GM18951 (cell line): ENCODE measurements around the gene COTL1.

ENCODE experiments used
- POLR2A ChIP-seq: IDR thresholded peaks from 4 replicates; pipeline ENCODE4 v1.6.1; 2011; ENCODE audit warnings: mild to moderate bottlenecking; ENCODE audit not compliant: insufficient read length, insufficient read depth; ENCODE audit errors: extremely low read depth
- in situ Hi-C: fragments of 300-500 bp; cut with MboI; formaldehyde crosslinking; loops from one replicate; pipeline ENCODE4 v1.12.0; 2022; ENCODE audit warnings: low sequenced_read_pairs, mixed read lengths, inconsistent platforms; ENCODE audit not compliant: unreplicated experiment

Gene COTL1

DNA sequence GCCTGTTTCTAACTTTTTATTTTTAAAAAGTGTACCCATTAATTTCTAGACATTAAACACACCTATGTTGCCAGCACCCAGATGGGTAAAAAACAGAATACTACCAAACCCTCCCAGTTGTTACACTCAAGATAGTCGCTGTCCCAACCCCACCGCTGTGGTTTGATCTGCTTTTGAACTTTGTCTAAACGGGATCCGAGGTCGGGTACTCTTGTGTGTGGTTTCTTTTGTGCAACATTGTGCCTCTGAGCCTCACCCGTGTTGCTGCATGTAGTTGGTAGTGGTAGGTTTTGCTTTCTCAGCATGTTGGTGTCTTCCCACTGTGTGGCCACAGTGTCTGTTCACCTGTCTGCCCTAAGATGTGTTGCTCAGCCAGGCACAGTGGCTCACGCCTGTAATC, 34.7 kb upstream of the COTL1 start:
- no peak for TF ChIP-seq POLR2A
- in situ Hi-C loops = no loop called here

- in situ Hi-C loops = no loop called here
- TF ChIP-seq POLR2A = no peak
These were observed 32.4 kb upstream of the COTL1 start for GRCh38 chr16:84650062-84650991.

GRCh38 chr16:84649511-84649861, 31.6 kb upstream of the COTL1 start:
- in situ Hi-C loops = no loop called here
- TF ChIP-seq POLR2A = no peak

GRCh38 chr16:84648595-84649510, 31.0 kb upstream of the COTL1 start:
- TF ChIP-seq POLR2A = no peak
- in situ Hi-C loops = no loop called here

GRCh38 chr16:84647828-84648594, 30.1 kb upstream of the COTL1 start, which contains the start of gene KLHL36:
Gene KLHL36, plus strand, starts transcription at chr16:84648511. Its CDS starts 2,357 bp downstream, at chr16:84650868.
- in situ Hi-C loops = no loop called here
- TF ChIP-seq POLR2A = peak; percentile 64

GRCh38 chr16:84643674-84644073, 25.8 kb upstream of the COTL1 start:
- TF ChIP-seq POLR2A = no peak
- in situ Hi-C loops = no loop called here

GRCh38 chr16:84643180-84643583, 25.3 kb upstream of the COTL1 start:
- TF ChIP-seq POLR2A = no peak
- in situ Hi-C loops = no loop called here

DNA sequence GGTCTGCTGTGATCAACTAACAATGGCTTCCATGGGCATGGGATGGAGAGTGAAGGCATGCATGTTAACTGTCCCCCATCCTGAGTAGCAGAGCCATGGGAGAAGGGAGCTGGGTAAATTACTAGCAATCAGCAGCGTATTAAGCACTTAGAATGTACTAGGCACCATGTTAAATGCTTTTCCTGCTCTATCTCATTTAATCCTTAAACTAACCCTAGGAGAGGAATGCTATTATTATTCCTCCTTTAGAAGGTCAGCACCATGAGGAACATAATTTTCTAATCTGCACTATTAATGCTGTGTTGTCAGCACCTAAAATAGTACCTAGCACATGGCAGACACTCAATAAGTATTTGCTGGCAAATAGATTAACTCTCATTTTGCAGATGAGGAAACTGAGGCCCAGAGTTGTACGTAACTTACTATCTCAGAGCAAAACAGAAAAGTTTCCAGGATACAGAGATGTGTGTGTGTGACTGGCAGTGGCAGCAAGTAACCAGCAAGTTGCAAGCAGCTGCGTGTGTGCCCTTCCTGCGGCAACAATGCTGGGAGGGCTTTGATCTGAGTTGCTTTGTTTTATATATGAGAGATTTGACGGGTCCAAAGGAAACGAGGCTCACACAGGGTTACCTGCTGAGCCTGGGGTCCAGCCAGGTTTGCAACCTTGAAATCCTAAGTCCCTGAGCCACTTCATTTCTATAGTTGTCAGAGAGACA, 23.9 kb upstream of the COTL1 start:
- in situ Hi-C loops = no loop called here

GRCh38 chr16:84640145-84640544, 22.3 kb upstream of the COTL1 start:
- in situ Hi-C loops = no loop called here
- TF ChIP-seq POLR2A = no peak

More for the DNA sequence above, 23.9 kb upstream of the COTL1 start:
- no peak for TF ChIP-seq POLR2A

DNA sequence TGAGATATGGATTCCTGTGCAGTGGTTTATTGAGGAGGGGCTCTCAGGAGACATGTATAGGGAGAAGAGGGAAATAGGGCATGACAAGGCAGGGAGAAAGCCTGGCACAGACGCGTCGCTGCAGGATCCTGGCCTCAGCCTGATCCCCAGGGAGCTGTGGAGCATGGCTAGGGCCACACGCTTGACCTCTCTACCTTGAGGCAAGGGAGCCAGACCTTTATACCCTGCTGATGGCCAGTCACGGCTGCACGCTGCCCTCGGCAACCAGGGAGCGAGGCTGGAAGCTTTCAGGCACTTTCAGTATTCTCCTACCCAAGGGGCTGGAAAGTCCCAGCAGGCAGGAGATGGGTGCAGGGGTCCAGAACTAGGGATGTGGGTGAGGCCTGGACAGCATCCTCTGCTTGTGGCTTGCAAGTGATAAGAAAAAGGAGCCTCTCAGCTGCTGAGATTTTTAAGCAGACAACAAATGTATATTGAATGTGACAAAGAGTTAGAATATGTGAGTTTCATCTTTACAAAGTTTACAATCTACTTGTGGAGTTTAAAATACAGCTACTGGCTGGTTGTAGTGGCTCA, 20.4 kb upstream of the COTL1 start:
- in situ Hi-C loops = loop anchor here (10.0 kb wide), 1 partner anchor 86 kb away; no protein-coding TSS in a partner anchor
- no peak for TF ChIP-seq POLR2A

DNA sequence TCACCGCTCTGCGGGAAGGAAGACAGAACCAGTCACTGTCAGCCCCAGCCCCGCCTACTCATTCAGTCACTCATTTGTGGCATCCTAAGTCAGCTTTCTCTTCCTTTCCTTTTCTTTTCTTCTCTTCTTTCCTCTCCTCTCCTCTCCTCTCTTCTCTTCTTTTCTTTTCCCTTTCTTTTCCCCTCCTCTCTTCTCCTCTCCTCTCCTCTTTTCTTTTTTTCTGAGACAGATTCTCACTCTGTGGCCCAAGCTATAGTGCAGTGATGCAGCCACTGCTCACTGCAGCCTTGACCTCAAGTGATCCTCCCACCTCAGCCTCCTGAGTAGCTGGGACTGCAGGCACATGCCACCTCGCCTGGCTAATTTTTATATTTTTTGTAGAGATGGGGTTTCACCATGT, 19.8 kb upstream of the COTL1 start:
- in situ Hi-C loops = loop anchor here (10.0 kb wide), 1 partner anchor 87 kb away; no protein-coding TSS in a partner anchor
- TF ChIP-seq POLR2A = no peak

DNA sequence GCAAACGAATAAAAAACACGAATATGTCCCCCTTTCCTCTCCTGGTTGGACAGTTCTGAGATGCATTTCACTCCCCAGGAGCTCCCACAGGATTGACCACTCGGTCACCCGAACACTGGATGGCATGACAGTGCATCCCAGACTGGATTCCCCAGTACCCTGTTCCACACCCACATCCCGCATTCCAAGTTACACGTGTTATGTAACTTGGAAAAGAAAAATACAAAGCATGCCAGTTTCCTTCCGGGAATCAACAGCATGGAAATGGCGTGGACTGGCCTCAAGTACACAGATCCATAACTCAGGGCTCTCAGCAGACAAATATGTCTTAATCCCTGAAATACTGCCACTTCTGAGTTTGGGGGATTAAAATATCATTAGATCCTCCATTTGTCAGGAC, 17.8 kb upstream of the COTL1 start:
- TF ChIP-seq POLR2A = no peak
- in situ Hi-C loops = loop anchor here (10.0 kb wide), 1 partner anchor 89 kb away; no protein-coding TSS in a partner anchor
